Left forelimb (tissue), 1 donor: ENCODE results near the gene COBL.

Experiments
- DNase-seq: peaks from one replicate; pipeline ENCODE4 v3.0.0-alpha.2; 2018; ENCODE audit warnings: low spot score

Gene COBL

DNA sequence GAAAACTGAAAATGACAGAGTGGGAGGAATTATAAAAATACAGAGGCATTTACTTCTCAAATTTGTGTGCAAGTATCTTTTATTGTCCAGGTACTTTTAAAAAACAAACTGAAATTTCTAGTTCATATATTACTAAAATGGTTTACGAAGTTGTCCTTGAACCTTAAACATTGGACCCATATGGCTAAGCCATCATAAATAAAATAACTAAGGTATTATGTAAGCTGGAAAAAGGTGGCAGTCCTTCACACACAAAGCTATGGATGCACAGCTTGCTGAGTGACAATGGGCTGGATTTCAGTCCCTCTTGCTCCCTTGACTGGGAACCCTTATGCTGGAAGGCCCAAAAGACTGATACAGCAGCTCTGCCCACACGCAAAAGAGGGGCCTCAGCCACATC, 66.1 kb downstream of the COBL start:
- no peak for DNase-seq

DNA sequence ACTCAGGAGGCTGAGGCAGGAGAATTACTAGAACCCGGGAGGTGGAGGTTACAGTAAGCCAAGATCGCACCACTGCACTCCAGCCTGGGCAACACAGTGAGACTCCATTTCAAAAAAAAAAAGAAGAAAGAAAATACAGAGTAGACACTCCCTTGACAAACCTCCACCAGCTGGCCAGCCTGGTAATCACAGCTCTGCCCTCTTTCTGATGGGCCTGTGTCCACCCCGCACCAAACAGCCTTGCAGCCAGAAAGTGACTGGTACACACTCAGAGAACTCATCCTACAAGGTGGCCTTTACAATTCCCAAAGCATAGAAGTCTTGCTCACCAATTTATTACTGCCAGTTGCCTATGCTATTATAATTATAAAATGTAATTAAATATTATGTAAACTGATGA, 66.6 kb downstream of the COBL start:
- no peak for DNase-seq

DNA sequence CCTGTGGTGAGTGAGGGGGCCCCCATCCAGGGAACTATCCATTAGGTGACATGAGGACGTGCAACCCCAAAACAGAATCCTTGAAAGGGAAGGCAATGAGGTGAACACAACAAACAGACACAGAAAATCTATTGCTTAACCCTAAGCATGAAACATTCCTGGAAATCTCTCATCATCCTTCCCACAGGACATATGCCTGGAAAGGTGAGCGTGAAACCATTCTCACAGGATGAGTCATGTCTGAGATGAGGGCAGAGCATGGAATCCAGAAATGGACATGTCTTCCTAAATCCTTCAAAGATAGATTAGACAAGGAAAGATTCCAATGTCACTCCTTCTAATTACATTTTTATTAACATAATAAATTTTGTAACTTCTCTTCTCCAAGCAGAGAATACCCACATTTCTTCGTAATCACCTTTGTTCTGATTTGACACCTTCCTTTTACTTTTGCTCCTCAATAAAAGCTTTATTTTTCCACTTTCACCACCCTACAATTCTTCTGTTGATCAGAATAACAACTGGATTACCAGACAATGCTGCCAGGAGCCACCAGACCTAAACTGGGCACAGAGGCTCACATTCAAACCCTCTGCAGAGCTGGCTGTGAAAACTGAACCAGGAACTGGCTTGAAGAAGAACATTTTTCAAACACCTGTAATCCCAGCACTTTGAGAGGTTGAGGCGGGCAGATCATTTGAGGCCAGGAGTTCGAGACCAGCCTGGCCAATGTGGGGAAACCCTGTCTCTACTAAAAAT, 67.2 kb downstream of the COBL start:
- no peak for DNase-seq

DNA sequence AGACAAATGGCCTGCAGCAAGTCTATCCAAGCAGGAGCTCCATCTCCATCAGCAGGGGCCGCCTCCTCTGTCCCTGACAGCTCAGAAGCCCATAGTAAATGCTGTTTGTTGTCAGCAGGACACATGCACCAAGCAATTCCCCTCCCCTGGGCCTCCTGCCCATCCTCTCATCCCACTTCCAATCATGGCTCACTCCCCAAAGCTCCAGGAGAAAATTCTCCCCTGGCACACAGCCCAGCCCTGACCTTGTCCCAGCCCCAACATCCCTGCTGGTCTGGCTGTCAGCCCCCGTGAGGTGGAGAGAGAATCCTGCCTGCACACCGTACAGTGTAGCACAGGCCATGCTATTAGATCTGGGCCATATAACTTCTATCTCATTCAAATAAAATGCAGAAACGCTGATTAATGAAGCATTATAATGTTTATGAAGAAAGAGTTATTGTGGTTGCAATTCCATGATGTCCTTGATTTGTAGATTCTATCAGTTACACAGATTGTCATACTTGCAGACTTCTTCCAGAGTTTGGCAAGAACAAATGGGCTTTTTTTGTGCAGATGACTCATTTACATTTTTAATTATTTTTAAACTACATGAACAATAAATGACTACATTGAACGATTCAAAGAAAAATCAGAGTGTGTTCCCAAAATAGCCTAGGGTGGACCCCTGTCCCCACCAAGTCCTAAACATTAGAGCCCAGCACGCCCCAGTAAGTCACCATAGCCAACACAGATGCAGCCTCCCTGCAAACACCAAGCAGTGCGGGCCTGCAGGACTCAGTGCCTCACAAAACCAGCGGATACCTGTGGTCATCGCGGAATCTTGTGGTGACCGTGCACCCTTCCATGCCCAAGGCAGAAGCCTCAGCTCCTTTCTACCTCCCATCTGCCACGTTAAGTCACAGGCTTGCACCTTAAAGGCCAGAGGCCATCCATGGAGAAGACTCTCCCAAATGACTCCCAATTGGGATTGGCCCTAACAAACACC, 70.1 kb downstream of the COBL start:
- DNase-seq: no peak

DNA sequence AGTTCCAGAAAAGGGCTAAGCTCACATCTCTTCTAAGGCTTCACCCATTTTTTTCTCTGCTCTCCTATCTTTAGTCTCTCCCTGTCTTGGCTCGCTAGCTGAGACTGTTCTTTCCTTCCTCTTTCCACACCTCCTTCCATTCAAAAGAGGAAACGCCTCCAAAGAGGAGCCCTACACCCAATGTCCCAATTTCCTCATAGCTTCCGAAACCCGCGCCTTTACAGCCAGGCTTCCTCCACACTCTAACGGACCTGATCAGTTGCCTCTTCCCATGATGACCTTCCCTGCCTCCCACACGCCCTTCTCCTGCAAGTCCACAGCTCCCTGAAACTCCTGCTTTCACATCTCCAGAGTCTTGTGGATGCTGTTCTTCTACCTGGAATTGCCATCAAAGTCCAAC, 71.7 kb downstream of the COBL start:
- no peak for DNase-seq

DNA sequence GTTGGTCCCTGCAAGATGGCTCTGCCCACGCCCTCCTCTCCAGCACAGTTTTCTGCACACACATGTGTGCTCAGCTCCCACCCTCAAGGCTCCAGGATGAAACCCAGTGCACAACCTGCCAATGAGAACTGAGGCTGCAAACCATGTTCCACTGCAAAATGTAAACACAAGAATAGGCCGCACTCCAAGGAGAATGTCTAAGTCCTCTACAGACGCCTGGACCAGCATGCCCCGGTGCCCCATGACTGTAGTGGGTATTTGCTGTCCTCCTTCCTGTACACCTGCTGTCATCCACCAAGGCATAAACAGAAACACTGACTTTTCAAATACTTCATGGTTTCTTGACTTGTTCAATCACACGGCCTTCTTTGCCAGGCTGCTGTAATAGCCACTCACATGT, 72.6 kb downstream of the COBL start:
- DNase-seq: no peak

DNA sequence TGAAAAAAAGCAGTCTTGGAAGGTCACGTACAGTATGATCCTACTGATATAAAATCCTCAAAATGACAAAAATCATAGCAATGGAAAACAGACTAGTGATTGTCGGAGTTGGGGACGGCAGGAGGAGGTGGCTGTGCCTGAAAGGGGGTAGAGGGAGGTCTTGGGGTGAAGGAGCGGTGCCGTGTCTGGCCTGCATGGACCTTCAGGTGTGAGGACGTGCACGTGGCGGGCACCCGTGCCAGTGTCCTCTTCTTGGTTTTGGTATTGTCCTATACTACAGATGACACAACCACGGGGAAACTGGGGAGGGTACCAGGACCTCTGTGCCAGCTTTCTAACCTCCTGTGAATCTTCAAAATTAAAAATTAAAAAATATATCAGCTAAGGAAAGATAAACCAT, 73.0 kb downstream of the COBL start:
- DNase-seq: no peak

DNA sequence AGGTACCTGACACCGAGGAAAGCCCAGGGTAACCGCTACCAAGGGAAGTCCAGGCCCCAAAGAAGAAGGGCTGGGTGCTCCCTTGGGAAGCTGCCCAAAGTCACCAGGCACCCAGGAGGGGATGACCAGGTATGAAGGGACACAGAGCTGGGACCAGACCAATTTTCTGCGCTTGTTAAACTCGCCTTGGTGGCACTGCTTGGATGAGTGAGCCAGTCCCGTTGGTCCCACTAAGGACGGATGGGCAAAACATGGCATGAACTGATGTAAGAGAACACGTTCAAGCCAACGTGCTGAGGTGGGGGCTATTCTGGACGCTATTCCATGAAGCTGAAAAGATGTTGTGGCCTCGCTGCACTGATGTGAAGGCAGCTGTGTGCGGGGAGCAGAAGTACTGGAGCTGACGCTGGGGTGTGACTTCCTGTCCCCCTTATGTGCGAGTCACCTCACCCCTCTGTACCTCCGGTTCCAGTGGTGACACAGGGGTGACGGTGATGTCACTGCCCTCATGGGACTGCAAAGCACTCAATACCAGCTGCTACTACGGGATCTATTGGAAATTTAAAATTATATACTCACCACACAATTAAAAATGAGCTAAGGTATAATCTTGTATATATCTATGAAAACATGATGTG, 73.6 kb downstream of the COBL start:
- no peak for DNase-seq

DNA sequence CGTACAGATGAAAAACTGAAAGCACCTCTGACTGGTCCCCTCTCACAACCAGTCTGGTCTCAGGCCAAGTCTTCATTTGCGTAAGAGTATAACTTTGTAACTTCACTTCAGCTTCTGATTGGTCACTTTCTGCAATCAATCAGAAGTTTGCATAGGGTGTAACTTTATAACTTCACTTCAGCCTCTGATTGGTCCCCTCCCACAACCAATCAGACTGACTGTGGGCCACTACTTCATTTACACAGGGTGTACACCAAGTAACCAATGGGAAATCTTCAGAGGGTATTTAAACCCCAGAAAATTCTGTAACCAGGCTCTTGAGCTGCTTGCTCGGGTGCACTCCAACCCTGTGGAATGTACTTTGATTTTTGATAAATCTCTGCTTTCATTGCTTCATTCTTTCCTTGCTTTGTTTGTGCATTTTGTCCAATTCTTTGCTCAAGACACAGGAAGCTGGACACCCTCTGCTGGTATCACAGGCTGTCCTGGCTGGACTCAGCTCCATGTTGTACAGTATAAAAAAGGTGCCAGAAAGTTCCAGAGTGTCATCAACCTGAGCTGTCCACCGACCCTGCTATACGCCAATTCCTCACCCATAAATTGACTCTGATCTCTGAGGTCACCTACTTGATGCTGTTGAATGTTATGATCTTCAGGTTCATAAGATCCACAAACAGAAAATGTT, 74.5 kb downstream of the COBL start:
- no peak for DNase-seq

DNA sequence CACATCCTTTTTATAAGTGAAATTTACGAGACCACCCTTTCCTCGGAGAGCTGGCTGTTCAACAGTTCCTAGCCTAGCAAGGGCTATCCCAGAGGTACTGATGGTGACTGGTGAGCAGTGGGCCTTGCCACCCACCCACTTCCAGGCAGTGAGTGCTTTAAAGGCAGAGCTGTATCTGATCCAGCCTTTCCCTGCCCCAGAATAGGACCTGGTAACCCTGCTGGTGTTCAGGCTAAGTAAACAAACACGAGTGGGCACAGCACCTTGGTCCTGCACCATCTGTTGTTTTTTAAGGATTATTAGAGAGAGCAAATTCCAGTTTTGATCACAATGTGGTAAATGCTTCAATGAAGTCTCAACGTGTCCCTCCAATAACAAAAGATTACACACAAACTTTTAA, 75.7 kb downstream of the COBL start:
- no peak for DNase-seq

DNA sequence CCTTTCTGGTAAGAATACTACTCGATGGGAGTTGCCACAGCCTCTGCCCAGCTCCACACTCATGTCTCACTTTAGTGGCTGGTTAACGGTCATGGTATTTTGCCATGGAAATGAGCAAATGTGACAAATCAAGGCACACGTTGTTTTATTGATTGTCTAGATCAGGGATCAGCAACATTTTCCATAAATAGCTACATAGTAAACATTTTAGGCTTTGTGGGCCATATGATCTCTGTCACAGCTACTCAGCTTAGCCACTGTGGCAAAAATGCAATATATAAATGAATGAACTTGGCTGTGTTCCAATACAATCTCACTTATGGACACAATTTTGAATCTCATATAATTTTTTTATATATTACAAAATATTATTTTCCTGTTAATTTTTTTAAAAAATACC, 76.9 kb downstream of the COBL start:
- DNase-seq: no peak

DNA sequence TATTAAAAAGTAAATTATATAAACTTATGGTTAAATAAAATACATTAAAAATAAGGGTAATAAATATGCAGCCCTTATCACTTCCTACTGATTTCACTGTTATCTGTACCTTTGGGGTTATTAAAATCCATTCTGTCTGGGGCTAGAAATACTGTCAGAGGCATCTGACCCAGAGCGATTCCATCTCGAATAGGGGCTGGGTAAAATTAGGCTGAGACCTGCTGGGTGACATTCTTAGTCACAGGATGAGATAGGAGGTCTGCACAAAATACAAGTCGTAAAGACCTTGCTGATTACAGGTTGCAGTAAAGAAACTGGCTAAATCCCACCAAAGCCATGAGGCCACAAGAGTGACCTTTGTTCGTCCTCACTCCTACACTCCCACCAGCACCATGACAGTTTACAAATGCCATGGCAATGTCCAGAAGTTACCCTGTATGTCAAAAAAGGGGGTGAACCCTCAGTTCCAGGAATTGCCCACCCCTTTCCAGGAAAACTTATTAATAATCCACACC, 77.6 kb downstream of the COBL start:
- no peak for DNase-seq

DNA sequence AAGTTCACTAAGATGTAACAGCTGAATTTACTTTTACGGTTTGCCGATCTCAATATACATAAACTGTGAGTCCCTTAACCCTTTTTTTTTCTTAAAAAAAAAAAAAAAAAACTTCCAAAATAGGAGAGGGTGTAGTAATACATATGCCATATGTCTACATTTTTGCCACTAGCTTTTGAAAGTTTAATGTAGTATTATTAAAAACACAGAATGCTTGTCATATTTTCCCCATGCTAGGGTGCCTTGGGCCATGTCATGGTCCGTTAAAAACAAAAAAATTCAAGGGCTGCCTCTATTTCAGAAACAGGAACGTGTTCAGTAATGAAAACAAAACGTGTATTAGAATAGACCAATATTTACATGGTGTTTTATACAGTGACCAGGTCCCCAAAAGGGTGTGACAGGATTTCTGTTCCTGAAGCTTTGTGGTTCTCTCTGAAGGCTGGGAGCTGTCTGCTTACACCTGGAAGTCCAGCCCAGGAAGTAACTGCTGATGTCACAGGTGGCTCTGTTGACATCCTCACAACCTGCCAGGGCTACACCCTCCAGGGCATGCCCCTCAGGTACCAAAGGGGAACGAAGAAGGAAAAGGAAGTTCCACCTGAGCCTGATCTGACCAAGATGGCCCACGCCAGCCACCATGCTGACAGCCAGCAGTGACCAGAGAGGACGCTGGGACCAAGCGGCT, 79.0 kb downstream of the COBL start:
- DNase-seq: no peak

DNA sequence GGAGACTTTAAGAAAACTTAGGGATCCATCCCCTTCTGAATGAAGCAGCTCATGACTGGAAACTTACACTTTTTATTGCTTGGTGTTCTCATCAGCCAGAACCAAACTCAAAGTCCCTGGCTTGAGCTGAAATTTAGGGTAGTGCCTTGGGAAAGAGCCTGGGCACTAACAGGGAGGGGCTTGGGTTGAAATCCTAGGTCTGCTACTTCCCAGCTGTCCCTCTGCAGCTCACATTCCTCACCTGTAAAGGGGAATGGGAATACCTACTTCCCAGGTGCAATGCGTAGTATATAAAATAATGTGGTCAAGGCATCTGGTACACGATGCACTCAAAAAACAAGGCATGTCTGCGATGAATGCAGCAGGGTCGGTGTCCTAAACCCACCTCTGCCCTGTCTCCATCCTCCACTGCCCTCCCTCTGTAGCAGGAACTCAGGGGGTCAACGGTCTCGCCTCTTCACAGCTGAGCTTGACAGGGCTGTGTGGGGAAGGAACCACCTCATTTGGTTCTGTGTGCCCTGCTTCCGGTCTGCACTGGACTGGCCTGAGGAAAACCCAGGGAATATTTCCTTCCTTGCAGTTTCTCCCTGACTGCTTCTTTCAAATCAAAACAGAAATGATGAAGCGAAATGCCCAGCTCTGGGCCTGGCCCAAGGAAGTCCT, 80.0 kb downstream of the COBL start:
- DNase-seq: no peak

DNA sequence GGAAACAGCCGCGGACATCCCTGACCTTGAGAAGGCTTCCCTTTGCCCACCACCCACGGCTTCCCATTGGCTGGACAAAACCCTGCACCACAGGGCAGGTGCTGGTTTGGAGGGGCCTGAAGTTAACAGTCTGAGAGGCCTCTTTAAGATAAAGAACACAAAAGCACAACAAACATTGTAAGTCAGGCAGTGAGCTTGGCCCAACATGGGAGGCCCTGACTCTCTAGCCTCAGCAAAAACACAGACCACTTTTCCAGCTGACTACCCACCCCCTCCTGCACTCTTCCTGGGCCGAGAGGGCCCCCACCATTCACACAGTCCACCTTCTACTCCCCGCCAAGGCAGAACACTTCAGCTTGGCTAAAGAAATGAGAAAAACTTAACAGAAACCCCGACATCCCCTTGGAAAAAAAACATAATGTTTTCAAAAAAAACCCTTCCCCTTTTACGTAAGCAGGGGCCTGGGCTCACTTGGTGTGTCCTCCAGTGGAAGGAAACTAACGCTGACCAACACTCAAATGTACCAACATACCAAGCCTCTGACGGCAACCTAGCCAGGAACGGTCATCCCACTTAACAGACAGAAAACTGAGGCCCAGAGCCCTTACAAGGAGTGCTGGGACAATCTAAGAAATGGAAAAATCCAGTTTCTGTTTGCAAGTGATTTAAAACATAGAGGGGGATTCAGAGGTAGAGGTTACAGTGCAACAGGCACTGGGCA, 80.9 kb downstream of the COBL start:
- no peak for DNase-seq

DNA sequence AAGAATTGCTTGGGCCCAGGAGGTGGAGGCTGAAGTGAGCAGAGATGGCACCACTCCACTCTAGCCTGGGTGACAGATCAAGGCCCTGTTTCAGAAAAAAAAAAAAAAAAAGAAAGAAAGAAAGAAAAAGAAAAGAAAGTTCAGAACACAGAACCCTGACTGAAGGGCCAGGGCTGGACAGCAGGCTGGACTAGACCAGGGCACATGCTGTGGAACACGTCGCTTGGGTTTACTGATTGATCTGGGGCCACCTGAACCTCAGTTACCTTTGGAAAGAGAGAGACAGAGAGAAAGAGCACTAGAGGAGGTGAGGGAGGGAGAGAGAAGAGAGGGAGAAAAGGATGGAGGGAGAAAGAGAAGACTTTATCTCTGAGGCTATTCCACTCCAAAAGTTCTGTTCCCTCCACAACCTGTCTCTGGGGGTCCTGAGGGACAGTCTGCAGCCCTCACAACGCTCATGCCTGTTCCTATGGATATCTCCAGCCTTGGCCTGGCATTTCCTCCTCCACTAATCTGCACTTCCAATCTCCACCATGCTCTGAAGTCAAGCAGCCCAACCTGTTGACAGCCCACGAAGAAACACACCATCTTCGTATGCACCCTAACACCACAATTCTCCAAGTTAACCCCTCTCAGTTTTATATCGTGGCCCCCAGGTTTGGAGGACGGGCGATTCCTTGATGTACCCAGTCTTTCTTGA, 81.8 kb downstream of the COBL start:
- no peak for DNase-seq

DNA sequence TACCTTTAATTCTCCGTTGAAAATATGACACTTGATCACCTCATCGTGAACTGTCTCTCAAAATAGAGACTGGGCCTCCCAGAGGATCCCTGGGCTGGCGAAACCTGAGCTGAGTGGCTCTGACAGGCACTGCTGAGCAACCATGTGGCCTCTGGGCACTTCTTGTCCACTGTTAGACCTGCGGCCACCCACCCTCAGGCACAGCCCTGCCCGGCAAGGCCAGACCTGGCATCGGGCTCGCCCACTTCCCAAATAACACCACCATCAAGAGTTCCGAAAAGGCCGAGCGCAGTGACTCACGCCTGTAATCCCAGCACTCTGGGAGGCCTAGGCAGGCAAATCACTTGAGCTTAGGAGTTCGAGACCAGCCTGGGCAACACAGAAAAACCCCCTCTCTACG, 82.5 kb downstream of the COBL start:
- no peak for DNase-seq

DNA sequence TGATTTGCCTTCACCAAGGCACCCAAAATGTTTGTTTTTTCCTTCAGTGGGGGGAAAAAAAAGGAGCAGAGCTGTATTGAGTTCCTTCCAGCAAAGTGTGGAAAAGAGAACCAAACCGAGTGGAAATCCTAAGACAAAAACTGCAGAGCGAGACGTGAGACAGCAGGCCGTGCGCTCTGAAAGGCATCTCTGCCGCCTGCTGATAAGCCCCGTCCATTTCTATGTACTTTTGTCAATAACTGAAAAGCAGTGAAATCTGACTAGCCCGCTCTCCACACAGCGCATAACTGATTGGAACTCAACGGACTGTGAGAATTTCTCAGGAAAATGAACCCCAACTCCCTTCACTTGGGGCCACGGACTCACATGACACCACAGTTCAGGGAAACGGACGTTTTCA, 83.2 kb downstream of the COBL start:
- no peak for DNase-seq

DNA sequence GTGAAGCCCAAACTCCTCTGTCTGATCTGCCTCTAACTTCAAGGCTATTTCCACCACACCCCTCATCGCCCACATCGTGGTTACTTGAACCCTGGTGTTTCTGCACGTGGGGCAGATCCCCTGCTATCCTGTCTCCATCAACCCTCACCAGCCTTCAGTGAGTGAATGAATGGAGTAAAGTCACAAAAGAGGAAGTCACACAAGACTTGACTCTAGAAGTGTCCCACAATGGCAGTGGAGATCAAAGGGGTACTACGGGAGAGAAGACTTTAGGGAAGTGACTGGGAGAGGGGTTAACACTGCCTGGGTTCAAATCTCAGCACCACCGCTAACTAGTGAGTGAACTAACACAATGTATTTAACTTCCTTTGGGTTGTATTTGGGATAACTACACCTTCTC, 85.9 kb downstream of the COBL start:
- no peak for DNase-seq

DNA sequence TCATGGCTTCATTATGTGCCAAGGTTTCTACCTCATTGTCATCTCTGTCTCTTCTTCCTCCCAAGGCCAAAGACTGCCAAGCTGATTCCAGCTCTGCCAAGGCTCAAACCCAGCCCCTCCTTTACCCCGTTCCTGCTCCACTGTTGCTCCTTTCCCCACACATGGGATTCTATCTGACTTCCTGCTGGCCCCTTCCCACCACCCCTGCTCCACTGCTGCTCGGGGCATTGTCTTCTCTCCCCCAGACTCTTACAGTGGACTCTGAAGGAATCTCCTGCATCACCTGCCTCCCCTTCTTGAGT, 86.3 kb downstream of the COBL start:
- DNase-seq: no peak
